SK-N-SH treated with all-trans-retinoic acid at 6 μM for 48 hours (cell line): ENCODE results near the gene PLA2G4B.

Experiments
- ATAC-seq: fragments of 200-7000 bp; cut with Tn5 transposase; 3 replicates; pipeline ENCODE4 v1.9.1; 2020; ENCODE audit warnings: mild to moderate bottlenecking, moderate library complexity
- ARNTL ChIP-seq: fragments of 450-650 bp; formaldehyde crosslinking; IDR thresholded peaks from 2 replicates; pipeline ENCODE4 v1.5.0; 2020; ENCODE audit warnings: low read depth, mild to moderate bottlenecking, moderate library complexity, borderline replicate concordance
- BACH2 ChIP-seq: fragments of 250-450 bp; sonication (Bioruptor Pico); IDR thresholded peaks from 2 replicates; pipeline ENCODE4 v1.9.0; 2021; ENCODE audit warnings: mild to moderate bottlenecking, borderline replicate concordance
- CSDC2 ChIP-seq: fragments of 250-450 bp; sonication (Bioruptor Pico); IDR thresholded peaks from 2 replicates; pipeline ENCODE4 v1.5.0; 2020; ENCODE audit warnings: mild to moderate bottlenecking, moderate library complexity
- ESRRG ChIP-seq: fragments of 250-450 bp; sonication (Bioruptor Pico); IDR thresholded peaks from 2 replicates; pipeline ENCODE4 v1.6.1; 2021; ENCODE audit warnings: mild to moderate bottlenecking
- ISL1 ChIP-seq: fragments of 250-450 bp; sonication (Bioruptor Pico); IDR thresholded peaks from 2 replicates; pipeline ENCODE4 v2.1.2; 2022; ENCODE audit warnings: mild to moderate bottlenecking, moderate library complexity
- OSR1 ChIP-seq: fragments of 250-450 bp; sonication (Bioruptor Pico); IDR thresholded peaks from 2 replicates; pipeline ENCODE4 v1.8.0; 2022; ENCODE audit warnings: moderate library complexity, mild to moderate bottlenecking, inconsistent platforms
- RARB ChIP-seq: fragments of 250-450 bp; sonication (Bioruptor Pico); IDR thresholded peaks from 2 replicates; pipeline ENCODE4 v1.8.0; 2021; ENCODE audit warnings: mild to moderate bottlenecking, moderate library complexity
- SNAI2 ChIP-seq: fragments of 250-450 bp; sonication (Bioruptor Pico); IDR thresholded peaks from 2 replicates; pipeline ENCODE4 v1.5.0; 2020; ENCODE audit warnings: mild to moderate bottlenecking, moderate library complexity
- TCF4 ChIP-seq: fragments of 250-450 bp; sonication (Bioruptor Pico); IDR thresholded peaks from 2 replicates; pipeline ENCODE4 v1.8.0; 2021; ENCODE audit warnings: mild to moderate bottlenecking, moderate library complexity, borderline replicate concordance
- TOX ChIP-seq: fragments of 250-450 bp; sonication (Bioruptor Pico); IDR thresholded peaks from 2 replicates; pipeline ENCODE4 v1.8.0; 2021; ENCODE audit warnings: mild to moderate bottlenecking, moderate library complexity, borderline replicate concordance
- ZC3H10 ChIP-seq: fragments of 250-450 bp; sonication (Bioruptor Pico); IDR thresholded peaks from 2 replicates; pipeline ENCODE4 v1.5.1; 2021; ENCODE audit warnings: mild to moderate bottlenecking, moderate library complexity
- ZFP3 ChIP-seq: fragments of 250-450 bp; sonication (Bioruptor Pico); IDR thresholded peaks from 2 replicates; pipeline ENCODE4 v1.5.0; 2020; ENCODE audit warnings: mild to moderate bottlenecking, moderate library complexity
- ZFP30 ChIP-seq: fragments of 450-650 bp; formaldehyde crosslinking; IDR thresholded peaks from 2 replicates; pipeline ENCODE4 v1.5.0; 2022; ENCODE audit warnings: mild to moderate bottlenecking, moderate library complexity
- ZNF565 ChIP-seq: fragments of 450-650 bp; formaldehyde crosslinking; conservative IDR thresholded peaks from 2 replicates; pipeline ENCODE4 v1.5.0; 2020; ENCODE audit warnings: low read depth, mild to moderate bottlenecking, moderate library complexity
- ZNF70 ChIP-seq: fragments of 450-650 bp; formaldehyde crosslinking; IDR thresholded peaks from 2 replicates; pipeline ENCODE4 v1.5.0; 2020; ENCODE audit warnings: mild to moderate bottlenecking, moderate library complexity
- ZNF8 ChIP-seq: fragments of 450-650 bp; formaldehyde crosslinking; IDR thresholded peaks from 2 replicates; pipeline ENCODE4 v1.5.0; 2020; ENCODE audit warnings: mild to moderate bottlenecking, moderate library complexity
- TF ChIP-seq, protein P1 (sequence below): fragments of 250-450 bp; sonication (Bioruptor Pico); IDR thresholded peaks from 2 replicates; pipeline ENCODE4 v1.8.0; 2020; ENCODE audit warnings: mild to moderate bottlenecking, moderate library complexity, borderline replicate concordance
- TF ChIP-seq, protein P2 (sequence below): fragments of 250-450 bp; sonication (Bioruptor Pico); IDR thresholded peaks from 2 replicates; pipeline ENCODE4 v1.8.0; 2021; ENCODE audit warnings: low read depth, mild to moderate bottlenecking, moderate library complexity, borderline replicate concordance
- TF ChIP-seq, protein P3 (sequence below): fragments of 250-450 bp; sonication (Bioruptor Pico); IDR thresholded peaks from 2 replicates; pipeline ENCODE4 v1.5.0; 2020; ENCODE audit warnings: mild to moderate bottlenecking, moderate library complexity
- TF ChIP-seq, protein P4 (sequence below): fragments of 250-450 bp; sonication (Bioruptor Pico); IDR thresholded peaks from 2 replicates; pipeline ENCODE4 v1.5.1; 2021; ENCODE audit warnings: mild to moderate bottlenecking, moderate library complexity

PLA2G4B gene

DNA sequence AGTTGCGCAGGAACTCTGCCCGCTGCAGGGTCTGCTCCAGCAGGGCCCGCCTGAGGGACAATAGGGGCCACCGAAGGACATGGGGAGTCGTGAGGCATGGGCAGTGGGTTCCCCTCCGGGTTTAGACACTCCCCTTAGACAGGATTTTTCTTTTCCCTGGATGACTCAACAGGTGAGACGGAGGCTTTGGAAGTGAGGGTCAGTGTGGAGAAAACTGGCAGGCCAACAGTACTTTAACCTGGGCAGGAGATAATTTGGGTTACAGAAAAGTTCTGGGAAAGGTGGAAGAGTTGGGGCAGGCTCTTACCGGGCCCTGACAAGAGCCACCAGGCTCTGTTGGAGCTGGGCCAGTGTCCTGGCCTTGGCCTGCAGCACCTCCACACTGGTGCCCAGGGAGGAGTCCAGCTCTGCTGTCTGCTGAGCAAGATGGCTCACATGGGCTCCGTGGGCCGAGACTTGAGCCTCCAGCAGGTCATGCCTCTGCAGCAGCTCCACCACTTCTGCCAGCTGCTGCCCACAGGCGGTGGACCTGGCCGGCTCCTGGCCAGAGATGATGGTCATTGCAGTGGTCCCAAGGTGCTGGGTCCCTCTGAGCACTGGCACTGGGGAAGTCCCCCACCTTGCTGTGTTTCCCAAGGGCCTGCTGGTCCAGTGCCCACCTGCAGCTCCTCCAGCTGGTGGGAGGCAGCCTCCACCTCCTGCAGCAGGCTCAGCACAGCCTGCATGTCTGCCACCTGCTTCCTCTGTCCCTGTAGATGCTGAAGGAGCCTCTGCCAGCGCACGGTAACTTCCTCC is 44.2 kb downstream of the PLA2G4B start:
- TF ChIP-seq ZNF565 (CRISPR knock-in tag) (no peak), RARB (no peak), ZNF70 (CRISPR knock-in tag) (no peak), SNAI2 (CRISPR knock-in tag) (no peak), ZFP3 (no peak), CSDC2 (CRISPR knock-in tag) (no peak), ISL1 (CRISPR knock-in tag) (no peak)
- TF ChIP-seq, protein P1, sequence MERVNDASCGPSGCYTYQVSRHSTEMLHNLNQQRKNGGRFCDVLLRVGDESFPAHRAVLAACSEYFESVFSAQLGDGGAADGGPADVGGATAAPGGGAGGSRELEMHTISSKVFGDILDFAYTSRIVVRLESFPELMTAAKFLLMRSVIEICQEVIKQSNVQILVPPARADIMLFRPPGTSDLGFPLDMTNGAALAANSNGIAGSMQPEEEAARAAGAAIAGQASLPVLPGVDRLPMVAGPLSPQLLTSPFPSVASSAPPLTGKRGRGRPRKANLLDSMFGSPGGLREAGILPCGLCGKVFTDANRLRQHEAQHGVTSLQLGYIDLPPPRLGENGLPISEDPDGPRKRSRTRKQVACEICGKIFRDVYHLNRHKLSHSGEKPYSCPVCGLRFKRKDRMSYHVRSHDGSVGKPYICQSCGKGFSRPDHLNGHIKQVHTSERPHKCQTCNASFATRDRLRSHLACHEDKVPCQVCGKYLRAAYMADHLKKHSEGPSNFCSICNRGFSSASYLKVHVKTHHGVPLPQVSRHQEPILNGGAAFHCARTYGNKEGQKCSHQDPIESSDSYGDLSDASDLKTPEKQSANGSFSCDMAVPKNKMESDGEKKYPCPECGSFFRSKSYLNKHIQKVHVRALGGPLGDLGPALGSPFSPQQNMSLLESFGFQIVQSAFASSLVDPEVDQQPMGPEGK (CRISPR knock-in tag), result no peak
- ATAC-seq, result no peak; the same call in 2 of the 3 replicates

DNA sequence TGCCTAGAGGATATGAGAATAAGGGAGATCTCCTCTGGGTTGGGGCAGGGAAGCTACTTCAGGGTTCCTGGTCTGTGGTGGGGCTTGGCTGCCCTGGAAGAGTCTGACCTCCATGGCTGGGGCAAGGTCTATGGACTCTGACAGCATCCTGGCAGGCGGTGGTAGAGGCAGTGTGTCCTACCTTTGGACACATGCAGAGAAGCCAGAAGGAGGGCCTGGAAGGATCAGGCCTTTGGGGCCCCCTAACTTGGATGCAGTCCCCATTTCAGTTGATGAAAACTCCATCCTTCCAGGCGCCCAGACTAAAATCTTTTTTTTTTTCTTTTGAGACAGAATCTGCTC is 44.8 kb downstream of the PLA2G4B start:
- TF ChIP-seq ZFP30 (CRISPR knock-in tag), result no peak
- TF ChIP-seq ZC3H10 (CRISPR knock-in tag), result no peak
- TF ChIP-seq ESRRG (CRISPR knock-in tag), result no peak
- TF ChIP-seq TCF4 (CRISPR knock-in tag), result no peak
- no peak for TF ChIP-seq CSDC2 (CRISPR knock-in tag)
- no peak for TF ChIP-seq ZNF70 (CRISPR knock-in tag)
- TF ChIP-seq, protein P1 (CRISPR knock-in tag), result no peak
- no peak for TF ChIP-seq OSR1 (CRISPR knock-in tag)
- TF ChIP-seq, protein P2, sequence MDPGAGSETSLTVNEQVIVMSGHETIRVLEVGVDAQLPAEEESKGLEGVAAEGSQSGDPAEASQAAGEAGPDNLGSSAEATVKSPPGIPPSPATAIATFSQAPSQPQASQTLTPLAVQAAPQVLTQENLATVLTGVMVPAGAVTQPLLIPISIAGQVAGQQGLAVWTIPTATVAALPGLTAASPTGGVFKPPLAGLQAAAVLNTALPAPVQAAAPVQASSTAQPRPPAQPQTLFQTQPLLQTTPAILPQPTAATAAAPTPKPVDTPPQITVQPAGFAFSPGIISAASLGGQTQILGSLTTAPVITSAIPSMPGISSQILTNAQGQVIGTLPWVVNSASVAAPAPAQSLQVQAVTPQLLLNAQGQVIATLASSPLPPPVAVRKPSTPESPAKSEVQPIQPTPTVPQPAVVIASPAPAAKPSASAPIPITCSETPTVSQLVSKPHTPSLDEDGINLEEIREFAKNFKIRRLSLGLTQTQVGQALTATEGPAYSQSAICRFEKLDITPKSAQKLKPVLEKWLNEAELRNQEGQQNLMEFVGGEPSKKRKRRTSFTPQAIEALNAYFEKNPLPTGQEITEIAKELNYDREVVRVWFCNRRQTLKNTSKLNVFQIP (CRISPR knock-in tag), result no peak
- TF ChIP-seq, protein P3, sequence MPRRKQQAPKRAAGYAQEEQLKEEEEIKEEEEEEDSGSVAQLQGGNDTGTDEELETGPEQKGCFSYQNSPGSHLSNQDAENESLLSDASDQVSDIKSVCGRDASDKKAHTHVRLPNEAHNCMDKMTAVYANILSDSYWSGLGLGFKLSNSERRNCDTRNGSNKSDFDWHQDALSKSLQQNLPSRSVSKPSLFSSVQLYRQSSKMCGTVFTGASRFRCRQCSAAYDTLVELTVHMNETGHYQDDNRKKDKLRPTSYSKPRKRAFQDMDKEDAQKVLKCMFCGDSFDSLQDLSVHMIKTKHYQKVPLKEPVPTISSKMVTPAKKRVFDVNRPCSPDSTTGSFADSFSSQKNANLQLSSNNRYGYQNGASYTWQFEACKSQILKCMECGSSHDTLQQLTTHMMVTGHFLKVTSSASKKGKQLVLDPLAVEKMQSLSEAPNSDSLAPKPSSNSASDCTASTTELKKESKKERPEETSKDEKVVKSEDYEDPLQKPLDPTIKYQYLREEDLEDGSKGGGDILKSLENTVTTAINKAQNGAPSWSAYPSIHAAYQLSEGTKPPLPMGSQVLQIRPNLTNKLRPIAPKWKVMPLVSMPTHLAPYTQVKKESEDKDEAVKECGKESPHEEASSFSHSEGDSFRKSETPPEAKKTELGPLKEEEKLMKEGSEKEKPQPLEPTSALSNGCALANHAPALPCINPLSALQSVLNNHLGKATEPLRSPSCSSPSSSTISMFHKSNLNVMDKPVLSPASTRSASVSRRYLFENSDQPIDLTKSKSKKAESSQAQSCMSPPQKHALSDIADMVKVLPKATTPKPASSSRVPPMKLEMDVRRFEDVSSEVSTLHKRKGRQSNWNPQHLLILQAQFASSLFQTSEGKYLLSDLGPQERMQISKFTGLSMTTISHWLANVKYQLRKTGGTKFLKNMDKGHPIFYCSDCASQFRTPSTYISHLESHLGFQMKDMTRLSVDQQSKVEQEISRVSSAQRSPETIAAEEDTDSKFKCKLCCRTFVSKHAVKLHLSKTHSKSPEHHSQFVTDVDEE (CRISPR knock-in tag), result no peak
- ATAC-seq, result no peak

DNA sequence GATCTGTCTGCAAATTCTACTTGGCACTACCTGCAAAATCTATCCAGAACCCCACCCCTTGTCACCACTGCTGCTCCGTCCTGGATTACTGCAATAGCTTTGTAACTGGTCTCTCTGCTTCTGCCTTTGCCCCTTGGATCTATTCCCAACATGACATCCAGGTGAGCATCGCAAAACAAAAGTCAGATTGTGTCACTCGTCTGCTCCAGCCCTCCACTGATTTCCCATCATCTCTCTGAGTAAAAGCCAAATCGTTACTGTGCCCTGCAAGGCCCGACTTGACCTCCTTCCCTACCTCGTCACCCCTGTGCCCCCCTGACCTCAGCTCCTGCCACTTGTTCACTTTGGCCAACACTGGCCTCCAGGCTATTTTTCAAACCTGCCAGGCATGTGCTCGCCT is 45.8 kb downstream of the PLA2G4B start:
- no peak for TF ChIP-seq BACH2 (CRISPR knock-in tag)
- TF ChIP-seq ARNTL (CRISPR knock-in tag), result no peak
- no peak for TF ChIP-seq TOX
- TF ChIP-seq, protein P2 (CRISPR knock-in tag), result no peak
- no peak for TF ChIP-seq ZFP30 (CRISPR knock-in tag)
- TF ChIP-seq ZNF8 (CRISPR knock-in tag), result no peak
- no peak for TF ChIP-seq ESRRG (CRISPR knock-in tag)
- no peak for TF ChIP-seq SNAI2 (CRISPR knock-in tag)
- TF ChIP-seq, protein P4, sequence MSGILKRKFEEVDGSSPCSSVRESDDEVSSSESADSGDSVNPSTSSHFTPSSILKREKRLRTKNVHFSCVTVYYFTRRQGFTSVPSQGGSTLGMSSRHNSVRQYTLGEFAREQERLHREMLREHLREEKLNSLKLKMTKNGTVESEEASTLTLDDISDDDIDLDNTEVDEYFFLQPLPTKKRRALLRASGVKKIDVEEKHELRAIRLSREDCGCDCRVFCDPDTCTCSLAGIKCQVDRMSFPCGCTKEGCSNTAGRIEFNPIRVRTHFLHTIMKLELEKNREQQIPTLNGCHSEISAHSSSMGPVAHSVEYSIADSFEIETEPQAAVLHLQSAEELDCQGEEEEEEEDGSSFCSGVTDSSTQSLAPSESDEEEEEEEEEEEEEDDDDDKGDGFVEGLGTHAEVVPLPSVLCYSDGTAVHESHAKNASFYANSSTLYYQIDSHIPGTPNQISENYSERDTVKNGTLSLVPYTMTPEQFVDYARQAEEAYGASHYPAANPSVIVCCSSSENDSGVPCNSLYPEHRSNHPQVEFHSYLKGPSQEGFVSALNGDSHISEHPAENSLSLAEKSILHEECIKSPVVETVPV (CRISPR knock-in tag), result no peak
- no peak for ATAC-seq
